Measurements from ENCODE around the gene FUT2.

DNA sequence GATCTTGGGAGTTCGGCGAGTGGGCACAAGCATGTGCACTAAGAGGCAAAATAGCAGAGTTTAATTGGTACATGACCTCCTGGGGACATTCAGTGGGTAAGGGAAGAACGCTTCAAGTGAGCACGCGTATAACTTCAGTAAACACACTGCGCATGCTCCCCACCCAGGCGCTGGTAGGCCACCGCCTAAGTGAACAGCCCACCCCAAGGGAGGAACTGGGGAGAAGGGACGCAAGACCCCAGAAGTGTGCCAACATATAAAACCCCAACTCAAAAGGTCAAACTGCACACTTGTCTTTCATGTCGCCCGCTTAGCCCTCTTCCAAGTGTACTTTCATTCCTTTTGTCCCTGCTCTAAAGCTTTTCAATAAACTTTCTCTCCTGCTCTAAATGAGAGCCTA lies 12.4 kb upstream of the FUT2 start:
- TF ChIP-seq POLR2AphosphoS5 (IDR thresholded peaks at IDR 0.05; ENCODE audit: borderline replicate concordance, low read depth, low read length) (no peak), EZH2 (IDR thresholded peaks at IDR 0.05) (no peak), FOXP2 (optimal IDR thresholded peaks at IDR 0.05; ENCODE audit: control extremely low read depth, extremely low read length, insufficient read depth) (no peak)

Measured in SK-N-MC (cell line).